ENCODE data around the gene SORL1.
"Not testable (repeated sequence)": the region's sequence is repeated elsewhere in the genome, so short reads cannot be mapped to it uniquely, and the experiment has no call there.

The SORL1 gene

DNA sequence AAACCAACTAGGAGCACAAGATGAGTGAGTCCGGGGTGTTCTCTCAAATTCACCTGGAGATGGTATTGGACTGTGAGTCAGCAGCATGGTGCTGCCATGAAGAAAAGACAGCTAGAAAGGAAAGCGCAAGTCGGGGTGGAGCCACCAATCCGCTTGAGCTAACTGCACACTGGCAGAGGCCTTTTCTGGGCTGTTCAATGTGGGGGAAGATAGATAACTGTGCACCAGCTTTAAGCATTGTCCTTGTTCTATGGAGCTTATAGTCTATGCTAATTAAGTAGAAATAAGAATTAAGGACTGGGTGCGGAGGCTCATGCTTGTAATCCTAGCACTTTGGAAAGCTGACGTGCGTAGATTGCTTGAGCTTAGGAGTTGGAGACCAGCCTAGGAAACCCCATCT, 22.6 kb downstream of the SORL1 start:
- no peak for DNase-seq

DNA sequence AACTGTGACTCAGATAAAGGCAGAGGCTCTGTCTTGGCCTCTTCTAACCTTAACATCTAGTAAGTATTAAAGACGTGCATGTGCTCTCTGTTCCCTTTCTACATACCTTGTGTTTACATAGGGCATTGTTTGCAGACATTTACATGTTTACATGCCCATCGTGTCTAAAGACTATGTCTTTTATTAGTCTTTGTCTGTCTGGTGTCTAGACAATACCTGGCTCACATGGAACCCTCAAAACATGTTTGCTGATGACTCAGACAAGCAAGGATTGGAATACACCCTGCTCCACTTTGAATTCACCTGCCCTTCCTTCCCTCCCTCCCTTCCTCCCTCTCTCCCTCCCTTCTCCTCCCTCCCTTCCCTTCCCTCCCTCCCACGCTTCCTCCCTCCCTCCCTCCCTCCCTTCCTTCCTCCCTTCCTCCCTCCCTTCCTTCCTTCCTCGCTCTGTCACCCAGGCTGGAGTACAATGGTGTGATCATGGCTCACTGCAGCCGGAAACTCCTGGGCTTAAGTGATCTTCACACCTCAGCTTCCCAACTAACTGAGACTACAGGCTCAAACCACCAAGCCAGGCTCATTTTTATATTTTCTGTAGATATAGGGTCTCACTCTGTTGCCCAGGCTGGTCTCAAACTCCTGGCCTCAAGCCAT, 24.4 kb downstream of the SORL1 start:
- DNase-seq = no peak

DNA sequence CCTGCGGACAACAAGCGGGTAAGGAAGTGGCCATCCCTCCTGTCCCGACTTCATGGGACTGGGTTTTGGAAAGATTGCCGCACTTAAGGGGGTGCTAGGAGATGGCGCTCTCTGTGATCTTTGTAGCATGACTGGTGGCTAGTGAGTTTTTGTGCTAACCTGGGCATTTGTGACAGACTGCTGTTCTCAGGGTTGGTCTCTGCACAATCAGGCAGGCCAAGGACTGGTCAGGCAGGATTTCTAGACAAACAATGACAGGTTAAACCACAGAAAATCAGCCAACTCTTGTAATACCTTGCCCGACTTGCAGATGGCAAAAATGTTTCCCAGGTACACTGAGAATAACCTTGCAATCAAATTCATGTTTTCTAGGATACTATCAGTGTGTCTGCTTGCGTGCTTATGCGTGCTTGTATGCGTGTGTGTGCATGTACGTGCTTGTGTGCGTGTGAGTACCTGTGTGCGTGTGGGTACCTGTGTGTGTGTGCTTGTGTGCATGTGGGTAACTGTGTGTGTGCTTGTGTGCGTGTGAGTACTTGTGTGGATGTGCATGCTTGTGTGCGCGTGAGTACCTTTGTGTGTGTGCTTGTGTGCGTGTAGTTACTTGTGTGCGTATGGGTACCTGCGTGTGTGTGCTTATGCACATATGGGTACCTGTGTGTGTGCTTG, 26.2 kb downstream of the SORL1 start:
- DNase-seq = no peak

DNA sequence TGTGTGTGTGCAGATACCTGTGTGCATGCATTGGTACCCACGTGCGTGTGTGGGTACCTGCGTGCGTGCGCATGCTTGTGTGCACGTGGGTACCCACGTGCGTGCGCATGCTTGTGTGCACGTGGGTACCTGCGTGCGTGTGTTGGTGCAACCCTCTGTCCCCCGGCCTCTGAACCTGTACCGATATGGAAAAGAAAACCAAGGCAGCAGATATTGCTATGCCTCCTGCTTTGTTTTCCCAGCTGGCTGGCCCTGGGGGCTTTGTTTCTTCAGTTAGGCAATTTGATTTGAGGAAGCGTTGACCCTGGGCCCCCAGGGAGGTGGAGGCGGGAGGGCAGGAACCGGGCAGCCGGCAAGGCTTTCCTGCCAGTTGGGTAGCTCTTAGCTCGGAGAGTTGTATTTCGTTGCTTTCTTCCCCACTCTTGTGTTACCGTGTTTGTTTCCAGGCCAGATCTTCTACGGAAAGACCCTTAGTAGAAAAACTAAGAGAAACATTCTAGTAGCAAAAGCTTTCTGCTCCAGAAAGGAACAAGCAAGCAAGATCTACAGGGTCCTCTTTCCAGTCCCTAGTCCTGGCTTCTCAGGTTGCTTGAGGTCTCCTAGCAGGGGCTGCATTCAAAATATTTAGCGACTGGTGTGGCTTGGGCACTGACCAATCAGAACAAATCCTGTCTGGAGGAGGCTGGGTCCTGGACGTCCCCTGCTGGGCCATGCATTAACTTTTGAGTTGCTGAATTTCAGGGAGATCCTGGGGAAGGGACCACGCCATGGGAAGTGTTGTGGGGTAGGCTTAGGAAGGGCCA, 27.0 kb downstream of the SORL1 start:
- DNase-seq = no peak

DNA sequence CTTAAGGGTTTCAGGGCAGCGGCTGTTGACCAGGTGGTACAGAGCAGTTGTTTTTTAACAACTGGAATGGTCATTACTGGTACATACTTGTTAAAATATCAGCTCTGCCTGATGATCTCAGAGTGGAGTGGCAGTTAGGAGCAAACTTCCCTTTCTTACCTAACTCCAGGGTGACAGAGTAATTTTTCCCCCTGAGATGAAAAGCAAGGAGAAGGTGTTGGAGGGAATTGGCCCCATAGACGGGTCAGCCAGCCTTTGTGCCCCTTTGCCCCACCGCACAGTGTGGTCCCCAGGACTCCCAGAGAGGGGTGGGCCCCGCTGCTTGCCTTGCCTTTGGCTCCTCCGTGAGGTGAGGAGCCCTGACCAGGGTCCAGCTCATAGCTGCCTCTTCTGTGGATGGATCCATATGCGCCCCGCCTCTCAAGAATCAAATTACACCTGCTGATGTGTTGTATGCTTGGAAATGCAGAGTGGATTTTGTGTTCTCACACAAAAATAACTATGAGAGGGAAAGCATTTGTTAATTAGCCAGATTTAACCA, 27.7 kb downstream of the SORL1 start:
- DNase-seq = peak in 1 of 2 donors; percentile 24

DNA sequence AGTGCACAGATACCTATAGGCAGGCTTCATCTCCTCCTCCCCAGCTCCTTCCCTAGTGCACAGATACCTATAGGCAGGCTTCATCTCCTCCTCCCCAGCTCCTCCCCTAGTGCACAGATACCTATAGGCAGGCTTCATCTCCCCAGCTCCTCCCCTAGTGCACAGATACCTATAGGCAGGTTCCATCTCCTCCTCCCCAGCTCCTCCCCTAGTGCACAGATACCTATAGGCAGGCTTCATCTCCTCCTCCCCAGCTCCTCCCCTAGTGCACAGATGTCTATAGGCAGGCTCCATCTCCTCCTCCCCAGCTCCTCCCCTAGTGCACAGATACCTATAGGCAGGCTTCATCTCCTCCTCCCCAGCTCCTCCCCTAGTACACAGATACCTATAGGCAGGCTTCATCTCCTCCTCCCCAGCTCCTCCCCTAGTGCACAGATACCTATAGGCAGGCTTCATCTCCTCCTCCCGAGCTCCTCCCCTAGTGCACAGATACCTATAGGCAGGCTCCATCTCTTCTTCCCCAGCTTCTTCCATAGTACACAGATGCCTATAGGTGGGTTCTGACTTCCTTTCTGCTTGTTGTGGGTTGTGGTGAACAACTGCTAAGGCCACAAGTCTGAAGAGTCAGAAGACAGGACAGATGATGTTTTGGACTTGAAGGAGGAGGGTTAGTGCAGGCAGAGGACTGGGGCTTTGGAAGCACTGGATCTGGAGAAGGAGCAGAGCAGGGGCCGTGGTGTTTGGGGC, 29.5 kb downstream of the SORL1 start:
- DNase-seq = not testable (repeated sequence)

DNA sequence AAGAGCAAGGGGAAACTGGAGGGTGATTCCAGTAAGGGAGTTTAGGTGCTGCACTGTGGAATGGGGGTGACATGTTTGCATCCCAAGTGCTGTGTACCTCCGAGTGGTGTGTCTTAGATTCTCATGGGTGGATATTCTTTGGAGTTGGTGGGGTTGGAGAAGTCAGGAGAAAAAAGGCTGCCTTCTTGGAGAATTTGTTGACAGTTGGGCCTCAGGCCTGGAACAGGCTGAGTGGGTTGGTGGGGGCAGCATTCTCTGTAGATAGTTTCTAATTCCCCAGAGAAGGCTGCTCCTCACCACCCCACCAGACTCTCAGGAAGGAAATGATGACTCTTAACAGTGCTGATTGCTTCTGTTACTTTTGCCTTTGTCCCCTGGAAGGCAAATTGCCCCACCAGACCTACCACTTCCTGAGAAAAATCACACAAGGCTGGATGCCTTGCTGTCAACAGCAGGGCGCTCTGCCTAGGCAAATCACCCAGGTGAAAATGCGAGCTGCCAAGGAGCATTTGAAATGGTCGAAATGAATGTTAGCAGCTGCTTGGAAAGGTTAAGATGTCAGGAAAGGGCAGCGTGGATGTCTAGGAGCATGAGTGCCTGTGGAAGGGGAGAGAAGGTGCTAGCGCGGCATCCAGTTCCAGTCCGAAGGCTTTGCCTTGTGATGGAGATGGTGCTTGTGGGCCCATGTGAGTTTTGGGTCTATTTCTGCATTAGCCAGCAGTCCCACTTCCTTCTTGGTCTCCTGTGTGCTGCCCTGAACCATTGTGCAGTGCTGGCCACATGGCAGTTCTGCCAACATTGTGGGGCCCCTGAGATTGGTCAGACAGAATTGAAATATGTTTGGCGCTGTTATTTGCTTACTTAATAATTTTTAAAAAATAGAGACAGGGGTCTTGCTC, 30.4 kb downstream of the SORL1 start:
- DNase-seq = peak; percentile 57 to 62

DNA sequence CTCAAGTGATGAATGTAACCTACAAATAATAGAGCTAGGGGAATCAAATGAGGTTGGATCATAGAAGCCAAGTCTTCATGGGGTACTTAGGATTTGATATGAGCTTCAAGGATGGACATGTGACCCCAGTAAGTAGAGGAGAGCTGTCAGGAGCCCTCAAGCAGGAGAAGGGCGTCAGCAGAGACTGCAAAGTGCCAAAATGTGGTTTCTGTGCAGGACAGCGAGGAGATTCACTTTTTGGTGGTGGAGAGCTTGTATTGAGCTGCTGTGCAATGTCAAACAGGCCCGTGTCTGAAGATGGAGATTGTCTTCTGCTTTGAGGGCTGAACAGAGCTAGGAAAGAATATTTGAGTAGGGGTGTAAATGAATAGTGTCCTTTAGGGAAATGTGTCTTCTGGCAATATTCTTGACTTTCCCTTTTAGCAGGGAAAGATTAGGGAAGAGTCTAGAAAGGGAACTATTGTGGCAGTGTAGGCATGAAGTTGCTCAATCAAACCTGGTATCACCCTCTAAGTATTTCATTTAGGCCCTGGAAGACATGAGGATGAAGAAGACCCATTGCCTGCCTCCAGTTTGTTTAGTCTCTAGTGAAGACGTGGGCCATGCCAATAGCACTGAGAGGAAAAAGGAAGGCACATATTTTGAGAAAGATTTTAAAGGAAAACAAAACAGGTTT, 31.8 kb downstream of the SORL1 start:
- DNase-seq = peak; percentile 52 to 60

DNA sequence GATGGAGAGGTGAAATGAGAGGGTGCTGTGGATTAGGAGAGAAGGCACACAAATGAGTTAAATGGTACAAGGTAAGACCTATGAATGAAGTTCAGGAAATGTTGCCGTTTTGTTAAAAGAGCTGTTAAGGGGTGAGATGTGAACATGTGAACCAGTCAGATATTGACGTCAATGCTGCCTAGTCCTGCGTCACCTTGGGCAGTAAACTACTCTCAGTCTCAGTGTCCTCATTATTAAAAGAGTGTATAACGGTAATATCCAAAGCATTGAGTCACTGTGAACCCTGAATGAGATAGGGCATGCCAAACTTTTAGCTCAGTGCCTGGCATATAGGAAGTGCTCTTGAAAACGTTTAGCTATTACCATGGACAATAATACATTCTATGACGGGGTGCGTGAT, 33.1 kb downstream of the SORL1 start:
- DNase-seq = no peak

DNA sequence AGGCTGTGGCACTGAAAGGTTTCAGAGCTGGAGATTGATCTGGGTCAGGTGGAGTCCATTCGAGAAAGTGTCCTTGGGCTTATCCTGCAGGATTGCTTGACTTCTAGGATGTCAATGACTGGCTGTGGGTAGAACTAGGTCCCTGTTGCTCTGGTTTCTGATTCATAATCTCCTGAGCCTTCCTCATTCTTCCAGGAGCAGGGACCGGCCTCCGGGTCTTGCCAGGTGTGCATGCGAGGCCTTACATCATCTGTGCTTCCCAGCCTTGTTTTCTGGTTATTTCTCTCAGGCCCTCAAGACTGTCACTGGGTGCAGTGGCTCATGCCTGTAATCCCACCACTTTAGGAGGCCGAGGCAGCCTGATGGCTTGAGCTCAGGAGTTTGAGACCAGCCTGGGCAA, 33.9 kb downstream of the SORL1 start:
- DNase-seq = no peak

DNA sequence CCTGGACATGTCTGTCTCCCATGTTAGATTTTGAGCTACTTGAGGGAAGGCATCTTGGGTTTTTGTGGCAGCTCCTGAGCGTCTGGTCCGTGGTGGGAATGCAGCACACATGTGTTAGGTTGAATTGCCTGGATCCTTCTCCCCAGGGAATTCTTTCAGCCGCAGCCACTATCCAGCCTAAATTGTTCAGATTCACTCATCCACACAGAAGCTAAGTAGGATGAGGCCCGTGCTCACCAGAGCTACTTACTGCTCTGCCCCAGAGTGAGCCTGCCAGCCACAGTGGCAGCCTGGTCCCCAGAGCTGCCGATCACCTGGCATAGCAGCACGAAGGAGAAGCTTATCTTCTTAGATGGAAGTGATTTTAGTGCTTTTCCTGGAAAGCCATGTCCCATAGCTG, 35.1 kb downstream of the SORL1 start:
- no peak for DNase-seq

DNA sequence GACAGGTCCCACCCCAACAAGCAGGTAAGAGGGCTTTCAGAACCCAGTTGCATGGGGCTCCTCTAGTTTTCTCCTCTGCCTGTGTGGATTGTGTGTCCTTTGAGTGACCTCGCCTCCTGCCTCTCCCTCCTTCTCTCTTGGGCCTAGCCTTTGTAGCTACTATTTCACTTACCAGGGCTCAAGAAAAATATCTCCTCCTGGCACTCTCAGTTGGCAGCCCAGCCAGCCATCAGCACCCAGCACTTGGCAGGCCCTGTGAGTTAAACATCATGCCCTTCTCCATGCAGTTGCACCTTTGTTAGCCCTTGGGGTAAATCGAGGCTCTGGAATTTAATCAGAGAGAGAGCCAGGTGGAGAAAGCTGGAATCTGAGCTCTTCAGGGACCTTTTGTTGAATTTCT, 36.1 kb downstream of the SORL1 start:
- DNase-seq = no peak

DNA sequence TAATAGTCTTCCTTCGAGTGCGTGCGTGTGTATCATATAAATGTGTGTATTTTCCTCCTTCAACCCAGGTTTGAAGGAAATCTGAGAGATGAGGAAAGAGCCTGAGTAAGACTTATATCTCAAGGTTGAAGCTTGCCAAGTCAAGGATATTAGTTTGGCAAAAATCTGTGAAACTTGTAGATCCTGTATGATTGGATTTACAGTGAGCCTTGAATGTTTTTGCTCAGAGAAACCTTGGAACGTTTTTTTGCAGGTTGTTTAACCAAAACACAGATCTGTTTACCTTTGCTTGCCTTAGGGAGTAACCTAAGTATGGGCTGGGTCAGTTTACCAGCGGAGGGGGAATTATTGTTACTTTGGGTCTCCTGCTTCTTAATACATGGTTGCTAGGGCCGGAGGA, 36.5 kb downstream of the SORL1 start:
- DNase-seq = no peak

DNA sequence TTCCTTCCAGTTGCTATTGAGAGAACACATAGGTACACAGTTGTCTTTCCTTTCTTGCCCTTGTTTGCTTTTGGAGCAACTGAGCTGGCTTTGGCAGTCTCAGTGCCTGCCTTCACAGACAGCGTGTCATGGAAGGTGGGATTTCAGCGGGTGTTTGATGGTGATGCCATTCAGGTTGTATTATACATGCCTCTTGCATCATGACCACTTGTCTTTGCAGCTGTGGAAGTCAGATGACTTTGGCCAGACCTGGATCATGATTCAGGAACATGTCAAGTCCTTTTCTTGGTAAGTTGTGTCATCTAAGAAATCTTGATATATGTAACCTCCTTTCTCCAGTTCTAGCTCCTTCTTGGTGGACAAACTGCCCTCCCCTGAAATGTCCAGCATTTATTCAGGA, 37.7 kb downstream of the SORL1 start:
- DNase-seq = peak in 1 of 2 donors; percentile 17

DNA sequence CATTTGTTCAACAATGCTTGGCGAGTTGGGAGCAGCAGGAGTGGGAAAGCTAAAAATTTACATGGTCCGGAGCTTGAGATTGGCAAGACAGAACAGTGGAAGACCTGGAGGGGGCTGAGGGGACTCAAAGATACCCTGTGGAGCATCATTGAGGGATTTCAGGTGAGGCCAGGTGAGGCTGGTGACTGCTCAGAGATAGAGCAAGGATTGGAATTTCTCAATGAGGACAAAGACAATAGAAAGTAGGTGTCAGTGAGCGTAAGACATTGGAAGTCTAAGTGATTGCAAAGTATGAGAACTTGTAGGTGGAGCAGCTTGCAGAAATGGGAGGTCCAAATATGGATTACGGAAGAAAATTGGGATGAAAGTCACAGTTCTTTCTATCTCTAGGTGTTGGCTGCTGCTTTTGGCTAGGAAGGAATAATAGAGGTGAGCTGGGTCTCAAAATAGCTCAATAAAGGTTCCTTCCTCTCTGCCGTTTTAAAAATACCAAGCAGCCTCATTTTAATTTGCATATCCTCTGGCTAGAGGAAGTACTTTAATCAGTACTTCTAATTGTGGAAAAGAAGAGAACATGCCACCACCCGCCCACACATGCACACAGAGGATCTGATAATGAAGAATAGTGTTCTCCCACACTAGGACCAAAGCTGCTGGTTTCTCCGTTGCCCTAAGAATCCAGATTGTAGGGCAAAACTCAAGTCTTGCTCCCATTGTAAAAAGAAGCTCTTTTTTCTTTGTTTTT, 42.4 kb downstream of the SORL1 start:
- DNase-seq = peak; percentile 51 to 55

DNA sequence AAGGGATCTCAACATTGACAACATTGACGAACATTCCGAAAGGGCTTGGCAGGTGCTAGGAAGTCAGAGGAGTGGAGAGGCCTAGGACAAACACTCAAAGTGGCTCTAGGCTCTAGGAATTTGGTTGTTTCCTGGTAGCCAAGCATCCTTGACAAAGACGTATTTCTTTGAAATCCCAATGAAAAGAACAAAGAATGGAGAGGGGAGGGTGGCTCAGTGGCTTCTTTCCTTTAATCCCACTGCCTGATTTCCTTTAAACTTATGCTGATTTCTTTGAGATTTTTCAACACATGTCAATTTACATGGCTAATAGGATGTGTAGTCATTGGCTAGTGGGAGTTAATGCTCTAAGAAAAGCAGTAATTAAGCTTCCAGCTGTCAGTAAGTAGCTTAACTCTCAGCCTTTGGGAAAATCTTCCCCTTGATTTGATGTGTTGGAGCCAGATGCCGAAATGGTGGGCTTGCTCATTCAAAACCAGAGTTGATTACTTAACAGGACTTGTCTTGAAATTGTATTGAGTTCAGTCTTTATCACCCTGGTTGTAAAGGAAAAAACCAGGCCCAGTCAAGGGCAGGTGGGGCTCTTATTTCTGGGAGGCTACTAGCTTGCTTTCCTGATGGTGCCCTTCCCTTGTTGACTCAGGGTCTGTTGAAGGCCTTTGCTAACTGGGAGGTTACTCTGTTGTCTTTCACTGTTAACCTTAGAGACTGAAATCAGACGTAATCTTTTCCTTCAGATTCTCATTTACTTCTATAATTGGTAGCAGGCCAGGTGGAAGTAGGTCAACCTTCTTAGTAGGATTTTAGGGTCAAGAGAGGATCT, 45.3 kb downstream of the SORL1 start:
- DNase-seq = no peak

DNA sequence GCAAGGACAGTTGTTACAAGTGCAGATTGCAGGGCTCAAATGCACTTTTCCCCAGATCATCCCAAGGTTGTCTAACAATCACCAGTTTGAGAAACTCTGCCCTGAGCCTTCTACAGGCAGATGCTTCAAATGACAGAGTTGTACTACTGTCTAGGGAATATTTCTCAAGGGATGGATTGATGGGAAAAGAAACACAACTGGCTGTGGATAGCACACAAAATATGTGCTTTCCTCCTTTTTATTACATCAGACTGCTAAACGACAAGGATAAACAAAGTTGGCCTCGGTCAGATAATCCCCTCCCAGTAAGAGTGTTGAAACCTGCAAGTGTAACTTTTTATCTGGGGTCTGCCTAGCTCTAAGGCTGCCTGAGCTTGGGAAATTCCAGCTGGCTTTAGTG, 47.3 kb downstream of the SORL1 start:
- no peak for DNase-seq

DNA sequence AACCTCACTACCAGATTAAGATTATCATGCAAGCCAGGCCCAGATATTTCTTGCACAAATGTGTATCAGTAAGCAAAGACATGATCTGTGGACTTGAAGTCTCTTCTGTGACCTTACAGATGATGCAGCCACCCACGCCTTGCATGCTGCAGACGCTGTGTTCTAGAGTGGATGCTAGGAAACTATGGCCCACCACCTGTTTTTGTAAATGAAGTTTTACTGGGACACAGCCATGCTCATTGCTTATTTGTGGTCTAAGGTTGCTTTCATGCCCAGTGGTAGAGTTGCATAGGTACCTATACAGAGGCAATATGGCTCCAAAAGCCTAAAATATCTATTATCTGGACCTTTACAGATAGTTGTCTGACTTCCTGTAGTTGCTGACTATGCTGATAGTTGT, 48.2 kb downstream of the SORL1 start:
- no peak for DNase-seq

DNA sequence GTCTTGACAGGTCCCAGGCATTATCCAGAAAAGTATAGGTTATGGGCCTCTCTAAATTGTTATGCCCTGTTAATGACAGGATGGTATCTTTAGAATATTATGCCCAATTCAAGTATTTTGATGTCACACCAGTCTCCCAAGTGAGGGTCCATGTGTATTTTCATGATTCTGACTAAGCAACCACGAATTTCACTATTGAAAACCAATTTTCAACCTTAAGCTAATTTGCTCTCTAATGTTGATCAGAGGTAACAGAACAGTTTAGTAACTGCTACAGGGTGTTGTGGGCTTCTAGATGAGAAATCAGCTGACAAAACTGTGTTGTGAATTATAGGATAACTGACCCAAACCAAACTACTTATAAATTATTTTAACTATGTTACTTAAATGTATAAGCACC, 48.6 kb downstream of the SORL1 start:
- DNase-seq = no peak
